ENCODE measurements around the gene SLC35C1.

DNA sequence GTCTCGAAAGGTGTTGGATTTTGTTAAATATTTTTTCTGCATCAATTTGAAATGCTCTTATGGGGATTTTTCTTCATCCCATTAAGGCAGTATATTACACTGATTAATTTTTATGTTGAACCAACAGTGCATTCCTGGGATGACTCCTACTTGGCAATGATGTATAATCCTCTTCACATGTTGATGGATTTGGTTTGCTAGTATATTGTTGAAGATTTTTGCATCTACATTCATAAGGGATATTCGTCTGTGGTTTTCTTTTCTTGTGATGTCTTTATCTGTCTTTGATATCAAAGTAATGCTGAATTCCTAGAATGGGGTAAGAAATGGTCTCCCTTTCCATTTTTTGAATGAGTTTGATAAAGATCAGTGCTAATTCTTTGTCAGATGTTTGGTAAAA is 18.7 kb upstream of the SLC35C1 start:
- TF ChIP-seq, protein P1, sequence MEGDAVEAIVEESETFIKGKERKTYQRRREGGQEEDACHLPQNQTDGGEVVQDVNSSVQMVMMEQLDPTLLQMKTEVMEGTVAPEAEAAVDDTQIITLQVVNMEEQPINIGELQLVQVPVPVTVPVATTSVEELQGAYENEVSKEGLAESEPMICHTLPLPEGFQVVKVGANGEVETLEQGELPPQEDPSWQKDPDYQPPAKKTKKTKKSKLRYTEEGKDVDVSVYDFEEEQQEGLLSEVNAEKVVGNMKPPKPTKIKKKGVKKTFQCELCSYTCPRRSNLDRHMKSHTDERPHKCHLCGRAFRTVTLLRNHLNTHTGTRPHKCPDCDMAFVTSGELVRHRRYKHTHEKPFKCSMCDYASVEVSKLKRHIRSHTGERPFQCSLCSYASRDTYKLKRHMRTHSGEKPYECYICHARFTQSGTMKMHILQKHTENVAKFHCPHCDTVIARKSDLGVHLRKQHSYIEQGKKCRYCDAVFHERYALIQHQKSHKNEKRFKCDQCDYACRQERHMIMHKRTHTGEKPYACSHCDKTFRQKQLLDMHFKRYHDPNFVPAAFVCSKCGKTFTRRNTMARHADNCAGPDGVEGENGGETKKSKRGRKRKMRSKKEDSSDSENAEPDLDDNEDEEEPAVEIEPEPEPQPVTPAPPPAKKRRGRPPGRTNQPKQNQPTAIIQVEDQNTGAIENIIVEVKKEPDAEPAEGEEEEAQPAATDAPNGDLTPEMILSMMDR (IDR thresholded peaks at IDR 0.05): no peak
- TF ChIP-seq POLR2A (IDR thresholded peaks at IDR 0.05): no peak

Measured in lower leg skin (tissue), 3 donors.